GM23338 (cell line): ENCODE measurements around the gene EPHB3. TPM values are rescaled to one million over a fixed set of nuclear protein-coding genes. Genes with fewer than 3 reads are reported as not detected.
"Not testable (repeated sequence)": the region's sequence is repeated elsewhere in the genome, so short reads cannot be mapped to it uniquely, and the experiment has no call there.

Experiments used
- ATAC-seq: fragments of 200-7000 bp; cut with Tn5 transposase; 3 replicates; pipeline ENCODE4 v1.9.1; 2020
- DNase-seq: peaks from one replicate; pipeline ENCODE4 v3.0.0-alpha.2; 2015; ENCODE audit warnings: low spot score
- H2AFZ ChIP-seq: fragments of 200-600 bp; sonication (generic); 2 replicates; pipeline ENCODE4 v1.8.0; 2016; ENCODE audit warnings: antibody characterized with exemption, mild to moderate bottlenecking, moderate library complexity
- H3F3A ChIP-seq: fragments of 200-600 bp; sonication (generic); replicated peaks from 2 replicates; pipeline ENCODE4 v1.8.0; 2017; ENCODE audit warnings: antibody characterized with exemption, mixed run types, low read depth
- H3K27ac ChIP-seq: fragments of 200-600 bp; sonication (generic); 2 replicates; pipeline ENCODE4 v1.6.1; 2016; ENCODE audit warnings: low read depth
- H3K27me3 ChIP-seq: fragments of 200-600 bp; sonication (generic); 2 replicates; pipeline ENCODE4 v1.8.0; 2016; ENCODE audit warnings: mild to moderate bottlenecking, mixed run types, moderate library complexity; ENCODE audit not compliant: insufficient read depth
- H3K36me3 ChIP-seq: fragments of 200-600 bp; sonication (generic); 2 replicates; pipeline ENCODE4 v1.8.0; 2016; ENCODE audit warnings: mild to moderate bottlenecking; ENCODE audit not compliant: insufficient read depth
- H3K4me1 ChIP-seq: fragments of 200-600 bp; sonication (generic); 2 replicates; pipeline ENCODE4 v1.8.0; 2016; ENCODE audit warnings: mild to moderate bottlenecking, moderate library complexity; ENCODE audit not compliant: insufficient read depth
- H3K4me2 ChIP-seq: fragments of 200-600 bp; sonication (generic); 2 replicates; pipeline ENCODE4 v1.7.1; 2017; ENCODE audit warnings: mixed run types
- H3K4me3 ChIP-seq: fragments of 200-600 bp; sonication (generic); 2 replicates; pipeline ENCODE4 v1.6.1; 2016; ENCODE audit warnings: mixed run types
- H3K79me2 ChIP-seq: fragments of 200-600 bp; sonication (generic); replicated peaks from 2 replicates; pipeline ENCODE4 v1.8.0; 2017; ENCODE audit warnings: mild to moderate bottlenecking; ENCODE audit not compliant: insufficient read depth
- H3K9me2 ChIP-seq: fragments of 200-600 bp; sonication (generic); 2 replicates; pipeline ENCODE4 v1.8.0; 2017; ENCODE audit not compliant: insufficient read depth
- H4K20me1 ChIP-seq: fragments of 200-600 bp; sonication (generic); replicated peaks from 2 replicates; pipeline ENCODE4 v1.8.0; 2017; ENCODE audit warnings: mild to moderate bottlenecking; ENCODE audit not compliant: insufficient read depth
- H3K27ac Mint-ChIP-seq: 2 replicates; pipeline ENCODE4 v1.8.0; 2020; ENCODE audit warnings: inconsistent platforms, mild to moderate bottlenecking, moderate library complexity, mixed read lengths
- H3K27me3 Mint-ChIP-seq: 3 replicates; pipeline ENCODE4 v1.8.0; 2022; ENCODE audit warnings: low read depth, mild to moderate bottlenecking, moderate library complexity, mixed read lengths, inconsistent platforms; ENCODE audit not compliant: insufficient read depth, poor library complexity
- H3K36me3 Mint-ChIP-seq: 3 replicates; pipeline ENCODE4 v1.8.0; 2021; ENCODE audit warnings: low read depth, mild to moderate bottlenecking, inconsistent platforms, moderate library complexity, mixed read lengths
- H3K4me1 Mint-ChIP-seq: 3 replicates; pipeline ENCODE4 v1.8.0; 2020; ENCODE audit warnings: mild to moderate bottlenecking, inconsistent platforms, mixed read lengths
- H3K4me3 Mint-ChIP-seq: 3 replicates; pipeline ENCODE4 v1.8.0; 2021; ENCODE audit warnings: moderate library complexity, mild to moderate bottlenecking, inconsistent platforms, mixed read lengths
- H3K9me3 Mint-ChIP-seq: 3 replicates; pipeline ENCODE4 v1.8.0; 2020; ENCODE audit warnings: moderate library complexity, mild to moderate bottlenecking, inconsistent platforms, mixed read lengths
- CREB1 ChIP-seq: fragments of 250-450 bp; sonication (Bioruptor Pico); IDR thresholded peaks from 2 replicates; pipeline ENCODE4 v1.5.0; 2020; ENCODE audit warnings: low read depth, mild to moderate bottlenecking, moderate library complexity
- CTCF ChIP-seq, 2 experiments: fragments of 200-600 bp in 1 of 2; sonication (generic) in 1 of 2; conservative IDR thresholded peaks; 2 replicates each; pipeline versions ENCODE4 v1.5.1 to v1.6.1; 2016 to 2017; ENCODE audit warnings: antibody characterized with exemption in 2 of 2, low read depth in 2 of 2, mild to moderate bottlenecking in 2 of 2, moderate library complexity in 1 of 2
- EZH2phosphoT487 ChIP-seq: fragments of 200-600 bp; sonication (generic); IDR thresholded peaks from one replicate; pipeline ENCODE4 v1.8.1; 2018; ENCODE audit warnings: antibody characterized with exemption; ENCODE audit not compliant: unreplicated experiment
- JUNB ChIP-seq: IDR thresholded peaks from one replicate; pipeline ENCODE4 v1.6.1; 2016; ENCODE audit warnings: antibody characterized with exemption; ENCODE audit not compliant: unreplicated experiment
- POLR2AphosphoS5 ChIP-seq: IDR thresholded peaks from 2 replicates; pipeline ENCODE4 v1.6.1; 2016; ENCODE audit warnings: antibody characterized with exemption, low read depth
- STAT1 ChIP-seq: IDR thresholded peaks from one replicate; pipeline ENCODE4 v1.6.1; 2016; ENCODE audit warnings: antibody characterized with exemption; ENCODE audit not compliant: unreplicated experiment
- ZNF331 ChIP-seq: fragments of 250-450 bp; sonication (Bioruptor Pico); IDR thresholded peaks from 2 replicates; pipeline ENCODE4 v1.5.0; 2020; ENCODE audit warnings: low read depth, mild to moderate bottlenecking, moderate library complexity
- polyA plus RNA-seq: library from polyadenylated mRNA; unstranded; fragments of >200 nt; fragmentation: Nextera tagmentation; extraction: Ambion mirVana; gene quantifications from 2 replicates; pipeline ENCODE4 v1.2.1, GENCODE V29; 2016
- total RNA-seq: library from RNA; depleted of rRNA; stranded (reverse); fragments of >200 nt; shearing (Covaris generic); gene quantifications from 2 replicates; pipeline ENCODE4 v1.2.3, GENCODE V29; 2014
- TF ChIP-seq, protein P1 (sequence below): fragments of 250-450 bp; sonication (Bioruptor Pico); IDR thresholded peaks from 2 replicates; pipeline ENCODE4 v1.5.0; 2020; ENCODE audit warnings: mild to moderate bottlenecking, moderate library complexity

Gene EPHB3
- total and polyA plus RNA-seq, 2 experiments from 2014 or later, result 0.57 to 2.0 TPM

- TF ChIP-seq, protein P1, sequence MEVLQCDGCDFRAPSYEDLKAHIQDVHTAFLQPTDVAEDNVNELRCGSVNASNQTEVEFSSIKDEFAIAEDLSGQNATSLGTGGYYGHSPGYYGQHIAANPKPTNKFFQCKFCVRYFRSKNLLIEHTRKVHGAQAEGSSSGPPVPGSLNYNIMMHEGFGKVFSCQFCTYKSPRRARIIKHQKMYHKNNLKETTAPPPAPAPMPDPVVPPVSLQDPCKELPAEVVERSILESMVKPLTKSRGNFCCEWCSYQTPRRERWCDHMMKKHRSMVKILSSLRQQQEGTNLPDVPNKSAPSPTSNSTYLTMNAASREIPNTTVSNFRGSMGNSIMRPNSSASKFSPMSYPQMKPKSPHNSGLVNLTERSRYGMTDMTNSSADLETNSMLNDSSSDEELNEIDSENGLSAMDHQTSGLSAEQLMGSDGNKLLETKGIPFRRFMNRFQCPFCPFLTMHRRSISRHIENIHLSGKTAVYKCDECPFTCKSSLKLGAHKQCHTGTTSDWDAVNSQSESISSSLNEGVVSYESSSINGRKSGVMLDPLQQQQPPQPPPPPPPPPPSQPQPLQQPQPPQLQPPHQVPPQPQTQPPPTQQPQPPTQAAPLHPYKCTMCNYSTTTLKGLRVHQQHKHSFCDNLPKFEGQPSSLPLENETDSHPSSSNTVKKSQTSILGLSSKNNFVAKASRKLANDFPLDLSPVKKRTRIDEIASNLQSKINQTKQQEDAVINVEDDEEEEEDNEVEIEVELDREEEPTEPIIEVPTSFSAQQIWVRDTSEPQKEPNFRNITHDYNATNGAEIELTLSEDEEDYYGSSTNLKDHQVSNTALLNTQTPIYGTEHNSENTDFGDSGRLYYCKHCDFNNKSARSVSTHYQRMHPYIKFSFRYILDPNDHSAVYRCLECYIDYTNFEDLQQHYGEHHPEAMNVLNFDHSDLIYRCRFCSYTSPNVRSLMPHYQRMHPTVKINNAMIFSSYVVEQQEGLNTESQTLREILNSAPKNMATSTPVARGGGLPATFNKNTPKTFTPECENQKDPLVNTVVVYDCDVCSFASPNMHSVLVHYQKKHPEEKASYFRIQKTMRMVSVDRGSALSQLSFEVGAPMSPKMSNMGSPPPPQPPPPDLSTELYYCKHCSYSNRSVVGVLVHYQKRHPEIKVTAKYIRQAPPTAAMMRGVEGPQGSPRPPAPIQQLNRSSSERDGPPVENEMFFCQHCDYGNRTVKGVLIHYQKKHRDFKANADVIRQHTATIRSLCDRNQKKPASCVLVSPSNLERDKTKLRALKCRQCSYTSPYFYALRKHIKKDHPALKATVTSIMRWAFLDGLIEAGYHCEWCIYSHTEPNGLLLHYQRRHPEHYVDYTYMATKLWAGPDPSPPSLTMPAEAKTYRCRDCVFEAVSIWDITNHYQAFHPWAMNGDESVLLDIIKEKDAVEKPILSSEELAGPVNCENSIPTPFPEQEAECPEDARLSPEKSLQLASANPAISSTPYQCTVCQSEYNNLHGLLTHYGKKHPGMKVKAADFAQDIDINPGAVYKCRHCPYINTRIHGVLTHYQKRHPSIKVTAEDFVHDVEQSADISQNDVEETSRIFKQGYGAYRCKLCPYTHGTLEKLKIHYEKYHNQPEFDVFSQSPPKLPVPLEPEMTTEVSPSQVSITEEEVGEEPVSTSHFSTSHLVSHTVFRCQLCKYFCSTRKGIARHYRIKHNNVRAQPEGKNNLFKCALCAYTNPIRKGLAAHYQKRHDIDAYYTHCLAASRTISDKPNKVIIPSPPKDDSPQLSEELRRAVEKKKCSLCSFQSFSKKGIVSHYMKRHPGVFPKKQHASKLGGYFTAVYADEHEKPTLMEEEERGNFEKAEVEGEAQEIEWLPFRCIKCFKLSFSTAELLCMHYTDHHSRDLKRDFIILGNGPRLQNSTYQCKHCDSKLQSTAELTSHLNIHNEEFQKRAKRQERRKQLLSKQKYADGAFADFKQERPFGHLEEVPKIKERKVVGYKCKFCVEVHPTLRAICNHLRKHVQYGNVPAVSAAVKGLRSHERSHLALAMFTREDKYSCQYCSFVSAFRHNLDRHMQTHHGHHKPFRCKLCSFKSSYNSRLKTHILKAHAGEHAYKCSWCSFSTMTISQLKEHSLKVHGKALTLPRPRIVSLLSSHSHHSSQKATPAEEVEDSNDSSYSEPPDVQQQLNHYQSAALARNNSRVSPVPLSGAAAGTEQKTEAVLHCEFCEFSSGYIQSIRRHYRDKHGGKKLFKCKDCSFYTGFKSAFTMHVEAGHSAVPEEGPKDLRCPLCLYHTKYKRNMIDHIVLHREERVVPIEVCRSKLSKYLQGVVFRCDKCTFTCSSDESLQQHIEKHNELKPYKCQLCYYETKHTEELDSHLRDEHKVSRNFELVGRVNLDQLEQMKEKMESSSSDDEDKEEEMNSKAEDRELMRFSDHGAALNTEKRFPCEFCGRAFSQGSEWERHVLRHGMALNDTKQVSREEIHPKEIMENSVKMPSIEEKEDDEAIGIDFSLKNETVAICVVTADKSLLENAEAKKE (CRISPR knock-in tag), result no peak
- TF ChIP-seq ZNF331 (CRISPR knock-in tag), result no peak
- no peak for TF ChIP-seq STAT1
- no peak for TF ChIP-seq POLR2AphosphoS5
- no peak for TF ChIP-seq JUNB
- no peak for TF ChIP-seq CTCF (conservative IDR thresholded peaks at IDR 0.05; ENCODE audit: low read depth in 2 of 2)
- TF ChIP-seq CREB1, result no peak
- TF ChIP-seq EZH2phosphoT487, result no peak
These were observed 59.0 kb downstream of the EPHB3 start (continued) for GRCh38 chr3:184620475-184621119.

DNA sequence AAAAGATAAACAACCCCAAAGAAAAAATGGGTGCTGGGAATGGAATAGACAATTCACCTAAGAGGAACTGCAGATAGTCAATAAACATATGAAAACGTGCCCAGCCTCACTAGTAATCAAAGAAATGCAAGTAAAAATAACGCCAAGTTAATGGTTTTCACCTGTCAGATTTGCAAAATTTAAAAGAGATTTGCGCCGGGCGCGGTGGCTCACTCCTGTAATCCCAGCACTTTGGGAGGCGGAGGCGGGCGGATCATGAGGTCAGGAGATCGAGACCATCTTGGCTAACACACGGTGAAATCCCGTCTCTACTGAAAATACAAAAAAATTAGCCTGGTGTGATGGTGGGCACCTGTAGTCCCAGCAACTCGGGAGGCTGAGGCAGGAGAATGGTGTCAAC is 60.6 kb downstream of the EPHB3 start:
- H3K36me3 ChIP-seq, H3K4me1 Mint-ChIP-seq, H3K9me2 ChIP-seq, H3K4me3 Mint-ChIP-seq, H3K27me3 ChIP-seq, H3K27ac Mint-ChIP-seq, DNase-seq, H3K4me2 ChIP-seq, H3K36me3 Mint-ChIP-seq, H3K4me3 ChIP-seq, H3F3A ChIP-seq, H3K27me3 Mint-ChIP-seq, H4K20me1 ChIP-seq, H3K4me1 ChIP-seq, H3K27ac ChIP-seq, ATAC-seq, H2AFZ ChIP-seq, H3K79me2 ChIP-seq, H3K9me3 Mint-ChIP-seq: not testable (repeated sequence)
